Measurements from ENCODE around the gene SRCAP. TPM values are rescaled to one million over a fixed set of nuclear protein-coding genes. Genes with fewer than 3 reads are reported as not detected.

Gene SRCAP
- total RNA-seq, 1 donor from 2014 or later, result 28.5 TPM

DNA sequence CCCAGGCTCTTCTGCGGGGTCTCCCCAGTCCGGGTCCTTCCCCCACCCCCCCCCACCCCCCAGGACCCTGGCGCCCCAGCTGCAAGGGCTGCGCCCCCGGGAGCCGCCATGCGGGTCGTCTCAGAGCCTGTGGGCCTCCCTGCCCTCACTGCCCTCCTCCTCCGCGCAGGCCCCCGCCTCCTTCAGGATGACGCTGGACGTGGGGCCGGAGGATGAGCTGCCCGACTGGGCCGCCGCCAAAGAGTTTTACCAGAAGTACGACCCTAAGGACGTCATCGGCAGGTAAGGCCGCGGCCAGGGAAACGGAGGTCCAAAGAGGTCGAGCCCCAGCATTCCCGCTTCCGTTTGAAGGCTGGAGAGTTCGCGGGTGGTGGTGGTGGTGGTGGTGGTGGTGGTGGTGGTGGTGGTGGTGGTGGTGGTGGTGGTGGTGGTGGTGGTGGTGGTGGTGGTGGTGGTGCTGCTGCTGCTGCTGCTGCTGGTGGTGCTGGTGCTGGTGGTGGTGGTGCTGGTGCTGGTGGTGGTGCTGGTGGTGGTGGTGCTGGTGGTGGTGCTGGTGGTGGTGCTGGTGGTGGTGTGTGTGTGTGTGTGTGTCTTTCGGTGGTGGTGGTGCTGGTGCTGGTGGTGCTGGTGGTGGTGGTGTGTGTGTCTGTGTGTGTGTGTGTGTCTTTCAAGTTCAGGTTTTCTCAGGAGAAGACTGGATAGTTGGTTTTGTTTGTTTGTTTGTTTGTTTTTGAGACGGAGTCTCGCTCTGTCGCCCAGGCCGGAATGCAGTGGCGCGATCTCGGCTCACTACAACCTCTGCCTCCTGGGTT is 49.9 kb downstream of the SRCAP start:
- TF ChIP-seq POLR2A (IDR thresholded peaks at IDR 0.05) (no peak), POLR2AphosphoS5 (IDR thresholded peaks at IDR 0.05; ENCODE audit: insufficient read depth in 1 of 2, low read depth in 1 of 2) (no peak)
- TF ChIP-seq, protein P1, sequence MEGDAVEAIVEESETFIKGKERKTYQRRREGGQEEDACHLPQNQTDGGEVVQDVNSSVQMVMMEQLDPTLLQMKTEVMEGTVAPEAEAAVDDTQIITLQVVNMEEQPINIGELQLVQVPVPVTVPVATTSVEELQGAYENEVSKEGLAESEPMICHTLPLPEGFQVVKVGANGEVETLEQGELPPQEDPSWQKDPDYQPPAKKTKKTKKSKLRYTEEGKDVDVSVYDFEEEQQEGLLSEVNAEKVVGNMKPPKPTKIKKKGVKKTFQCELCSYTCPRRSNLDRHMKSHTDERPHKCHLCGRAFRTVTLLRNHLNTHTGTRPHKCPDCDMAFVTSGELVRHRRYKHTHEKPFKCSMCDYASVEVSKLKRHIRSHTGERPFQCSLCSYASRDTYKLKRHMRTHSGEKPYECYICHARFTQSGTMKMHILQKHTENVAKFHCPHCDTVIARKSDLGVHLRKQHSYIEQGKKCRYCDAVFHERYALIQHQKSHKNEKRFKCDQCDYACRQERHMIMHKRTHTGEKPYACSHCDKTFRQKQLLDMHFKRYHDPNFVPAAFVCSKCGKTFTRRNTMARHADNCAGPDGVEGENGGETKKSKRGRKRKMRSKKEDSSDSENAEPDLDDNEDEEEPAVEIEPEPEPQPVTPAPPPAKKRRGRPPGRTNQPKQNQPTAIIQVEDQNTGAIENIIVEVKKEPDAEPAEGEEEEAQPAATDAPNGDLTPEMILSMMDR (IDR thresholded peaks at IDR 0.05), result no peak

DNA sequence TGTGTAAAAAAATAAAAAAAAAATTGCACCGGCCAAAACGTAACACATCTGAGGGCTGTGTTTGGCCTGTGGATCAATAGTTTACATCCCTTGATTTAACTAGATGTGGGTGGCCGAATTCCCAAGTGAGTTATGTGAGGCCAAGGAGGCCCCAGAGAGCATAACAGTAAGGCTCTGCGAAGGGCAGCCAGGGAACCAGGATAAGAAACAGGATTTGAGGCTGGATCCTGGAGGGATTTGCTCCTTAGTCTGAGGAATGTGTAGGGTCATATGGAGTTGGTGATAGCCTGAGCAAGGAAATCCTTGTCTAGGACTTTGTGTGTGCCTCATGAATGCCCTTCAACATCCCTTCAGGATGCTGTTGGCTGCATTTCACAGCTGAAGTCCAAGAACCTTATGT is 51.2 kb downstream of the SRCAP start:
- no peak overlapping the region for H3K4me3 ChIP-seq
- peaks cover 19% of the 10 kb centered on the region for H3K4me1 ChIP-seq
- H3K27ac ChIP-seq, result no peak overlapping the region
- no peak for DNase-seq (ENCODE audit: extremely low spot score in 2 of 2)
- TF ChIP-seq POLR2AphosphoS5 (IDR thresholded peaks at IDR 0.05; ENCODE audit: insufficient read depth in 1 of 2, low read depth in 1 of 2), result no peak
- TF ChIP-seq, protein P1 (IDR thresholded peaks at IDR 0.05), result no peak
- TF ChIP-seq POLR2A (IDR thresholded peaks at IDR 0.05), result no peak
- no peaks in the 10 kb centered on the region for H3K9me3 ChIP-seq
- peaks cover 0 to 10% of the 10 kb centered on the region in 2 donors for H3K36me3 ChIP-seq
- no peaks in the 10 kb centered on the region for H3K27me3 ChIP-seq
- intact Hi-C loops (cut with DNase I), result no loop called here

More for the DNA sequence above, 49.9 kb downstream of the SRCAP start:
- Histone ChIP-seq H3K4me3 (peak overlapping the region; percentile 92), H3K36me3 (peaks cover 0 to 18% of the 10 kb centered on the region in 2 donors), H3K9me3 (no peaks in the 10 kb centered on the region), H3K4me1 (peaks cover 19% of the 10 kb centered on the region), H3K27me3 (no peaks in the 10 kb centered on the region), H3K27ac (peak overlapping the region; percentile 75)
- no peak for DNase-seq (ENCODE audit: extremely low spot score in 2 of 2)
- intact Hi-C loops (cut with DNase I), result no loop called here

DNA sequence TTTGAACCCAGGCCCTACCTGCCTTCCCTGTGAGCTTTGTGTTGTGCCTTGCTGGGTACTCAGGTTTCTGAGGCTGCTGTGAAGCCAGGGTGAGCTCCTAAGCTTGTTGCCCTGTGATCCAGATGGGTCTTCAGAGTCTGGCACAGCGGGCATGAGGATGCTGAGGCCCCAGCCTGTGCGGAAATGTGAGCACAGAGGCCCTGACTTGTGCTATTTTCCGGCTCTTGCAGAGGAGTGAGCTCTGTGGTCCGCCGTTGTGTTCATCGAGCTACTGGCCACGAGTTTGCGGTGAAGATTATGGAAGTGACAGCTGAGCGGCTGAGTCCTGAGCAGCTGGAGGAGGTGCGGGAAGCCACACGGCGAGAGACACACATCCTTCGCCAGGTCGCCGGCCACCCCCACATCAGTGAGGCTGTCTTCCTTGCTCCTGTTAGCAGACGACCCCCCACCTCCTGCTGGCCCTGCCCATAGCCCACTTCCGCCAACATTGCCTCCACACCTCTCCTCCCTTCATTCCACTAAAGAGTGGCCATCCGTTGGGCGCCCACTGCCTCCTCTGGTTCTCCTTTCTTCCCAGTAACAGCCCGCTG is 52.0 kb downstream of the SRCAP start:
- Histone ChIP-seq H3K4me3 (no peak overlapping the region), H3K27me3 (no peaks in the 10 kb centered on the region), H3K27ac (no peak overlapping the region), H3K4me1 (peaks cover 19% of the 10 kb centered on the region), H3K36me3 (peaks cover 0 to 10% of the 10 kb centered on the region in 2 donors), H3K9me3 (no peaks in the 10 kb centered on the region)
- DNase-seq (ENCODE audit: extremely low spot score in 2 of 2), result no peak
- TF ChIP-seq POLR2AphosphoS5 (IDR thresholded peaks at IDR 0.05; ENCODE audit: insufficient read depth in 1 of 2, low read depth in 1 of 2) (no peak), POLR2A (IDR thresholded peaks at IDR 0.05) (no peak)
- TF ChIP-seq, protein P1 (IDR thresholded peaks at IDR 0.05), result no peak
- intact Hi-C loops (cut with DNase I), result no loop called here

DNA sequence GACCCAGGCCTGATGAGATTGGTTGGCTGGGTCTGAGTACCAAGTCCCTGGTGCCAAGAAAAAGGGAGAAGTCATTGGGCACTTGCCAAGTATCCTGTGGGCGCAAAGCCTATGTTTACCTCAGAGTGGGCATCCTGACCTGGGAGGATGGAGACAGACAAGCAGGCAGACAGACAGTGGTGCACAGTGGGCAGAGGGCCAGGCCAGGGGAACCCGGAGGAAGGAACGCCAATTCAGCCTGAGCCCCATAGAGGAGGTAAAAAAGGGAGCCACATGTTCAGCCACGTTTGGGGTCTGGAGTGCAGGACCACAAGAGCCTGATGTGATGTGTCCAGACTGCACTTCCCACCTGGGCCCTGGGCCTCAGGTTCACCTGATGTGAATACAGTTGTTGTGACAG is 54.6 kb downstream of the SRCAP start:
- peaks cover 10% of the 10 kb centered on the region for H3K4me1 ChIP-seq
- H3K27ac ChIP-seq, result no peak overlapping the region
- H3K36me3 ChIP-seq, result peaks cover 0 to 24% of the 10 kb centered on the region in 2 donors
- intact Hi-C loops (cut with DNase I), result no loop called here
- DNase-seq (ENCODE audit: extremely low spot score in 2 of 2), result no peak
- TF ChIP-seq, protein P1 (IDR thresholded peaks at IDR 0.05), result no peak
- TF ChIP-seq POLR2AphosphoS5 (IDR thresholded peaks at IDR 0.05; ENCODE audit: insufficient read depth in 1 of 2, low read depth in 1 of 2), result no peak
- no peak for TF ChIP-seq POLR2A (IDR thresholded peaks at IDR 0.05)
- no peak overlapping the region for H3K4me3 ChIP-seq
- H3K9me3 ChIP-seq, result no peaks in the 10 kb centered on the region
- H3K27me3 ChIP-seq, result no peaks in the 10 kb centered on the region
